Lower lobe of right lung (tissue), 2 donors: ENCODE results near the gene EYA2. TPM values are rescaled to one million over a fixed set of nuclear protein-coding genes. Genes with fewer than 3 reads are reported as not detected.
"Not testable (repeated sequence)": the region's sequence is repeated elsewhere in the genome, so short reads cannot be mapped to it uniquely, and the experiment has no call there.

ENCODE experiments used
- ATAC-seq, 2 donors: fragments of 200-7000 bp; cut with Tn5 transposase; one replicate each; pipeline ENCODE4 v1.9.1; 2020 to 2022; ENCODE audit warnings: mild to moderate bottlenecking in 2 of 2, moderate library complexity in 2 of 2
- DNase-seq: peaks from one replicate; pipeline ENCODE4 v3.0.0-alpha.2; 2020
- H3K27ac ChIP-seq: fragments of 200-600 bp; one replicate; pipeline ENCODE4 v1.8.0; 2022
- H3K27me3 ChIP-seq: fragments of 200-600 bp; one replicate; pipeline ENCODE4 v1.8.0; 2022; ENCODE audit warnings: low read depth
- H3K36me3 ChIP-seq: fragments of 200-600 bp; one replicate; pipeline ENCODE4 v1.8.0; 2022; ENCODE audit warnings: mild to moderate bottlenecking
- H3K4me1 ChIP-seq: fragments of 200-600 bp; one replicate; pipeline ENCODE4 v1.8.0; 2022
- H3K4me3 ChIP-seq: fragments of 200-600 bp; one replicate; pipeline ENCODE4 v1.8.0; 2022; ENCODE audit warnings: mild to moderate bottlenecking
- H3K9me3 ChIP-seq: fragments of 200-600 bp; one replicate; pipeline ENCODE4 v1.8.0; 2022
- CTCF ChIP-seq: fragments of 200-600 bp; IDR thresholded peaks from one replicate; pipeline ENCODE4 v1.8.0; 2022; ENCODE audit warnings: antibody characterized with exemption, mild to moderate bottlenecking
- intact Hi-C: fragments of 100-400 bp; cut with DNase I; formaldehyde crosslinking; loops from one replicate; pipeline ENCODE4 v1.11.0; 2022
- total RNA-seq: library from RNA; stranded (reverse); fragmentation: NEBNext Ultra II Directional; extraction: Animal tissue kit (Norgen Biotek cat#: 25700); gene quantifications from one replicate; pipeline ENCODE4 v1.2.1, GENCODE V29; 2021
- donor health status: DM: no; HTN: yes; CAD: no; lungs with severe emphysema.

EYA2 gene
- total RNA-seq, 1 donor from 2014 or later: 3.5 TPM

GRCh38 chr20:46923550-46923949 lies 28.9 kb downstream of the EYA2 start:
- no peak overlapping the region for H3K27ac ChIP-seq
- H3K4me3 ChIP-seq: no peak overlapping the region
- no peak for TF ChIP-seq CTCF
- H3K36me3 ChIP-seq: no peaks in the 10 kb centered on the region
- intact Hi-C loops: no loop called here
- H3K4me1 ChIP-seq: no peaks in the 10 kb centered on the region
- no peak for ATAC-seq
- no peak for DNase-seq
- no peaks in the 10 kb centered on the region for H3K9me3 ChIP-seq
- peaks cover 2% of the 10 kb centered on the region for H3K27me3 ChIP-seq

- no peak overlapping the region for H3K27ac ChIP-seq
- H3K4me1 ChIP-seq: no peaks in the 10 kb centered on the region
- H3K36me3 ChIP-seq: no peaks in the 10 kb centered on the region
- ATAC-seq (no peak), DNase-seq (no peak)
- no peaks in the 10 kb centered on the region for H3K9me3 ChIP-seq
- no peak for TF ChIP-seq CTCF
- no peak overlapping the region for H3K4me3 ChIP-seq
- peaks cover 22% of the 10 kb centered on the region for H3K27me3 ChIP-seq
- intact Hi-C loops: no loop called here
Measured at GRCh38 chr20:46928580-46929132, 34.0 kb downstream of the EYA2 start.

GRCh38 chr20:46929902-46930301 lies 35.3 kb downstream of the EYA2 start:
- Histone ChIP-seq H3K27me3 (peaks cover 22% of the 10 kb centered on the region), H3K27ac (no peak overlapping the region), H3K9me3 (no peaks in the 10 kb centered on the region), H3K4me3 (no peak overlapping the region), H3K36me3 (no peaks in the 10 kb centered on the region), H3K4me1 (no peaks in the 10 kb centered on the region)
- intact Hi-C loops: no loop called here
- ATAC-seq (no peak), DNase-seq (no peak)
- no peak for TF ChIP-seq CTCF

GRCh38 chr20:46930640-46931339 lies 36.1 kb downstream of the EYA2 start:
- TF ChIP-seq CTCF: no peak
- H3K4me1 ChIP-seq: no peaks in the 10 kb centered on the region
- no peak overlapping the region for H3K27ac ChIP-seq
- no peaks in the 10 kb centered on the region for H3K36me3 ChIP-seq
- intact Hi-C loops: no loop called here
- H3K4me3 ChIP-seq: no peak overlapping the region
- H3K27me3 ChIP-seq: peaks cover 22% of the 10 kb centered on the region
- ATAC-seq (no peak), DNase-seq (no peak)
- no peaks in the 10 kb centered on the region for H3K9me3 ChIP-seq

- TF ChIP-seq CTCF: no peak
- Histone ChIP-seq H3K4me3 (no peak overlapping the region), H3K27me3 (peaks cover 27% of the 10 kb centered on the region), H3K4me1 (no peaks in the 10 kb centered on the region), H3K9me3 (no peaks in the 10 kb centered on the region), H3K27ac (no peak overlapping the region), H3K36me3 (no peaks in the 10 kb centered on the region)
- DNase-seq (no peak), ATAC-seq (no peak)
- intact Hi-C loops: no loop called here
Measured at GRCh38 chr20:46931699-46932098, 37.1 kb downstream of the EYA2 start.

GRCh38 chr20:46932439-46932838 lies 37.8 kb downstream of the EYA2 start:
- peaks cover 27% of the 10 kb centered on the region for H3K27me3 ChIP-seq
- H3K9me3 ChIP-seq, DNase-seq, H3K4me3 ChIP-seq, intact Hi-C loops, ATAC-seq, H3K4me1 ChIP-seq, H3K27ac ChIP-seq, H3K36me3 ChIP-seq: not testable (repeated sequence)
